SH-SY5Y (cell line): Measurements from ENCODE around the gene MRPL41.

Source experiments
- GATA2 ChIP-seq: IDR thresholded peaks from 2 replicates; pipeline ENCODE4 v1.6.1; 2011; ENCODE audit warnings: mild to moderate bottlenecking, low read depth, low read length
- GATA3 ChIP-seq: IDR thresholded peaks from 2 replicates; pipeline ENCODE4 v1.6.1; 2011; ENCODE audit warnings: low read depth, mild to moderate bottlenecking, low read length, moderate library complexity

- TF ChIP-seq GATA2 (no peak), GATA3 (no peak)
Measured at GRCh38 chr9:137547687-137548543, 3.8 kb upstream of the MRPL41 start.
